HEK293 (cell line): ENCODE results near the gene ERAL1.
"Not testable (repeated sequence)": the region's sequence is repeated elsewhere in the genome, so short reads cannot be mapped to it uniquely, and the experiment has no call there.

ENCODE experiments used
- CTCF ChIA-PET: fragments of 350-600 bp; formaldehyde crosslinking; extraction: SDS; loops from one replicate; lab custom pipeline; 2021; ENCODE audit warnings: antibody characterized with exemption; lab: Yijun Ruan, JAX
- POLR2A ChIA-PET: fragments of 300-600 bp; formaldehyde crosslinking; extraction: SDS; loops from one replicate; lab custom pipeline; 2020; ENCODE audit warnings: antibody characterized with exemption, inconsistent platforms; lab: Yijun Ruan, JAX
- H3K27ac ChIP-seq: fragments of 200-500 bp; sonication (Bioruptor generic); 2 replicates; pipeline ENCODE4 v1.5.1; 2014; ENCODE audit warnings: low read depth, low read length, control low read depth, inconsistent platforms; ENCODE audit errors: extremely low read depth
- H3K36me3 ChIP-seq, 2 experiments: fragments of 200-500 bp in 1 of 2; sonication (Bioruptor generic) in 1 of 2; 1 replicate in 1 of 2; 2 replicates in 1 of 2; pipeline ENCODE4 v1.5.1; 2014 to 2017; ENCODE audit warnings: inconsistent platforms in 2 of 2, low read length in 2 of 2; ENCODE audit not compliant: control insufficient read depth in 2 of 2, insufficient read depth in 1 of 2
- H3K4me1 ChIP-seq: fragments of 200-500 bp; sonication (Bioruptor generic); 2 replicates; pipeline ENCODE4 v1.5.1; 2014; ENCODE audit warnings: mild to moderate bottlenecking, low read length, inconsistent platforms; ENCODE audit not compliant: control insufficient read depth, insufficient read depth
- H3K4me3 ChIP-seq: 2 replicates; pipeline ENCODE4 v1.5.1; 2011; ENCODE audit warnings: low read depth, mild to moderate bottlenecking, control low read depth, low read length, moderate library complexity
- H3K9me3 ChIP-seq: fragments of 200-500 bp; sonication (Bioruptor generic); 2 replicates; pipeline ENCODE4 v1.5.1; 2014; ENCODE audit warnings: low read depth, low read length, inconsistent platforms; ENCODE audit not compliant: control insufficient read depth, insufficient read depth
- HOXD13 ChIP-seq: sonication (generic); formaldehyde crosslinking; IDR thresholded peaks from 2 replicates; pipeline ENCODE4 v1.8.0; 2022; ENCODE audit warnings: missing genetic modification reagents, borderline replicate concordance
- MYNN ChIP-seq: fragments of 450-650 bp; formaldehyde crosslinking; IDR thresholded peaks from 2 replicates; pipeline ENCODE4 v1.5.1; 2016; ENCODE audit warnings: missing biosample characterization, missing genetic modification characterization, borderline replicate concordance
- SETDB1 ChIP-seq: IDR thresholded peaks from one replicate; pipeline ENCODE4 v1.6.1; 2017; ENCODE audit warnings: mild to moderate bottlenecking, low read length, moderate library complexity, mixed read lengths; ENCODE audit not compliant: insufficient read length
- ZNF174 ChIP-seq: fragments of 450-650 bp; formaldehyde crosslinking; IDR thresholded peaks from 2 replicates; pipeline ENCODE4 v1.5.0; 2017; ENCODE audit warnings: missing biosample characterization, mild to moderate bottlenecking, missing genetic modification characterization
- ZNF19 ChIP-seq: fragments of 450-650 bp; formaldehyde crosslinking; IDR thresholded peaks from 2 replicates; pipeline ENCODE4; 2016; ENCODE audit warnings: missing biosample characterization, missing genetic modification characterization, low read depth
- ZNF654 ChIP-seq: fragments of 450-650 bp; formaldehyde crosslinking; IDR thresholded peaks from 2 replicates; pipeline ENCODE4 v1.5.1; 2016; ENCODE audit warnings: low read depth, missing biosample characterization, missing genetic modification characterization
- ZNF707 ChIP-seq: fragments of 450-650 bp; formaldehyde crosslinking; IDR thresholded peaks from 2 replicates; pipeline ENCODE4 v1.5.1; 2016; ENCODE audit warnings: missing biosample characterization, missing genetic modification characterization
- TF ChIP-seq, protein P1 (sequence below): fragments of 450-650 bp; formaldehyde crosslinking; IDR thresholded peaks from 2 replicates; pipeline ENCODE4 v1.5.1; 2016; ENCODE audit warnings: missing biosample characterization, missing genetic modification characterization
- TF ChIP-seq, protein P2 (sequence below): fragments of 450-650 bp; formaldehyde crosslinking; IDR thresholded peaks from 2 replicates; pipeline ENCODE4 v1.5.1; 2016; ENCODE audit warnings: missing biosample characterization, missing genetic modification characterization
- TF ChIP-seq, protein P3 (sequence below): fragments of 450-650 bp; formaldehyde crosslinking; IDR thresholded peaks from 2 replicates; pipeline ENCODE4 v1.5.1; 2016; ENCODE audit warnings: missing biosample characterization, missing genetic modification characterization
- TF ChIP-seq, protein P4 (sequence below): fragments of 450-650 bp; formaldehyde crosslinking; IDR thresholded peaks from 2 replicates; pipeline ENCODE4; 2016; ENCODE audit warnings: missing biosample characterization, missing genetic modification characterization
- TF ChIP-seq, protein P5 (sequence below): fragments of 450-650 bp; formaldehyde crosslinking; IDR thresholded peaks from 2 replicates; pipeline ENCODE4 v1.5.1; 2016; ENCODE audit warnings: missing biosample characterization, missing genetic modification characterization
- TF ChIP-seq, protein P6 (sequence below): fragments of 450-650 bp; formaldehyde crosslinking; IDR thresholded peaks from 2 replicates; pipeline ENCODE4 v1.5.1; 2016; ENCODE audit warnings: missing biosample characterization, missing genetic modification characterization

ERAL1 gene

DNA sequence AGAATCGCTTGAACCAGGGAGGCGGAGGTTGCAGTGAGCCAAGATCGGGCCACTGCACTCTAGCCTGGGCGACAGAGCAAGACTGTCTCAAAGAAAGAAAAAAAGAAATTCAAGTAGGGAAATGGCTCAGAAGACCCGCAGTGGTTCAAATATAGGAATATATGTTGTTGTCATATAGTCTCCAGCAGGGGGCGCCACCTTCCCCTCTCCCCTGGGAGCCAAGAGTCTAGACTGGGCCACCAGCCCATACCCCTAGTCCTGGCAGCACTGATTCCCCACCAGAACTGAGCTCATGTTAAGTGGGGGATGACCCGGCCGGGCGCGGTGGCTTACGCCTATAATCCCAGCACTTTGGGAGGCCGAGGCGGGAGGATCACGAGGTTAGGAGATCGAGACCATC, 6.1 kb upstream of the ERAL1 start:
- H3K27ac ChIP-seq, H3K4me1 ChIP-seq: not testable (repeated sequence)
- TF ChIP-seq, protein P1, sequence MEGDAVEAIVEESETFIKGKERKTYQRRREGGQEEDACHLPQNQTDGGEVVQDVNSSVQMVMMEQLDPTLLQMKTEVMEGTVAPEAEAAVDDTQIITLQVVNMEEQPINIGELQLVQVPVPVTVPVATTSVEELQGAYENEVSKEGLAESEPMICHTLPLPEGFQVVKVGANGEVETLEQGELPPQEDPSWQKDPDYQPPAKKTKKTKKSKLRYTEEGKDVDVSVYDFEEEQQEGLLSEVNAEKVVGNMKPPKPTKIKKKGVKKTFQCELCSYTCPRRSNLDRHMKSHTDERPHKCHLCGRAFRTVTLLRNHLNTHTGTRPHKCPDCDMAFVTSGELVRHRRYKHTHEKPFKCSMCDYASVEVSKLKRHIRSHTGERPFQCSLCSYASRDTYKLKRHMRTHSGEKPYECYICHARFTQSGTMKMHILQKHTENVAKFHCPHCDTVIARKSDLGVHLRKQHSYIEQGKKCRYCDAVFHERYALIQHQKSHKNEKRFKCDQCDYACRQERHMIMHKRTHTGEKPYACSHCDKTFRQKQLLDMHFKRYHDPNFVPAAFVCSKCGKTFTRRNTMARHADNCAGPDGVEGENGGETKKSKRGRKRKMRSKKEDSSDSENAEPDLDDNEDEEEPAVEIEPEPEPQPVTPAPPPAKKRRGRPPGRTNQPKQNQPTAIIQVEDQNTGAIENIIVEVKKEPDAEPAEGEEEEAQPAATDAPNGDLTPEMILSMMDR (tag by site-specific recombination), result peak; percentile 51; the same call in 1 of the 2 replicates
- TF ChIP-seq, protein P2, sequence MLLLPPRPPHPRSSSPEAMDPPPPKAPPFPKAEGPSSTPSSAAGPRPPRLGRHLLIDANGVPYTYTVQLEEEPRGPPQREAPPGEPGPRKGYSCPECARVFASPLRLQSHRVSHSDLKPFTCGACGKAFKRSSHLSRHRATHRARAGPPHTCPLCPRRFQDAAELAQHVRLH (tag by site-specific recombination), result 0 out of 2 replicates have a peak, but pooled peaks have one; percentile 42
- TF ChIP-seq, all 188 proteins: peak for 2; not testable (repeated sequence) for 186
- POLR2A ChIA-PET, result interaction anchor here (0.7 to 1.9 kb wide), 2 partner anchors 13 to 807 kb away, joined by 5 read pairs; no protein-coding TSS in a partner anchor
- CTCF ChIA-PET, result interaction anchor here (0.6 to 2.9 kb wide), 32 partner anchors 9 to 168 kb away, joined by 3 to 30 read pairs (median 4); partner anchors contain the start of genes FLOT2 and TLCD1
- H3K36me3 ChIP-seq, H3K9me3 ChIP-seq, H3K4me3 ChIP-seq: not testable (repeated sequence)

DNA sequence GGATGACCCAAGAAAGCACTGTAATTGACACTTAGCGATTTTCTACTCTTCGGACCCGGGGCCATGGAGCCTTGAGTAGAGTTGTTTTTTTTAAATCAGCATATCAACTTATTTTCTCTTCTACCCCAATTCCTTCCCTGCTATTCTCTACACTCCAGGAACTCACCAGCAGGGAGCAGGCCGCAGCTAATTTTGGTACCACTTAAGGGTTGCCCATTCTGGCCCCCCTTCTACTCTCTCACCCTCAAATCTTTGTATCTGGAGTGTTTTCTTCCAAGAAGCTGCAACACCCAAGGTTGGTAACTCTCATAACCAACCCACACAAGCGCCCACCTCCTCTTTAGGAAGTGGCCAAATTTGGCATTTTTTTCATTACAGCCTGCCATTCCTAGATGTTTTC, 5.5 kb upstream of the ERAL1 start:
- no peak overlapping the region for H3K27ac ChIP-seq
- no peaks in the 10 kb centered on the region for H3K4me1 ChIP-seq
- no peaks in the 10 kb centered on the region for H3K36me3 ChIP-seq
- CTCF ChIA-PET, result interaction anchor here (0.6 to 2.9 kb wide), 36 partner anchors 10 to 168 kb away, joined by 3 to 30 read pairs (median 4); partner anchors contain the start of genes FLOT2 and TLCD1
- POLR2A ChIA-PET, result interaction anchor here (0.7 to 1.9 kb wide), 2 partner anchors 12 to 808 kb away, joined by 5 read pairs; no protein-coding TSS in a partner anchor
- H3K9me3 ChIP-seq, result no peaks in the 10 kb centered on the region
- TF ChIP-seq ZNF654 (tag by site-specific recombination) (0 out of 2 replicates have a peak, but pooled peaks have one; percentile 13), MYNN (tag by site-specific recombination) (no peak), ZNF707 (no peak)
- TF ChIP-seq, all 188 proteins: peak for 1
- no peak overlapping the region for H3K4me3 ChIP-seq

DNA sequence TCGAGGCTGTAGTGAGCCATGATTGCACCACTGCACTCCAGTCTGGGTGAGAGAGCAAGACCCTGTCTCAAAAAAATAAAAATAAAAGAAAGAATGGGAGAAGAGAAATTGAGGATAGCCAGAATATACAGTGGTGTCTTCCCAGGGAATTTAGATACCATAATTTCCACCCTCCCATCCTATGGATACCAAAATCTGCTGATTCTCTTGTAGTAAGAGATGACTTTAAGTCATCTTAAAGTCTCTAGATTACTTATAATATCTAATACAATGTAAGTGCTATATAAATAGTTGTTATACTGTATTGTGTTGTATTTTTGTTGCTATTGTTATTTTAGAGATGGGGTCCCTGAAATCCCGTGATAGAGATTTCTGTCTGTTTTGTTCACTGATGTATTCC, 1.5 kb upstream of the ERAL1 start:
- ChIA-PET POLR2A (interaction anchor here (0.6 to 1.3 kb wide), 5 partner anchors 11 to 134 kb away, joined by 3 to 11 read pairs (median 6); partner anchors contain the start of genes FAM222B and RPL23A), CTCF (interaction anchor here (0.6 to 1.0 kb wide), 4 partner anchors 16 to 126 kb away, joined by 3 to 6 read pairs (median 3); no protein-coding TSS in a partner anchor)
- Histone ChIP-seq H3K36me3 (peaks cover 7 to 22% of the 10 kb centered on the region in 2 experiments), H3K27ac (no peak overlapping the region), H3K4me1 (peaks cover 4% of the 10 kb centered on the region; the same call in 1 of the 2 replicates), H3K9me3 (no peaks in the 10 kb centered on the region), H3K4me3 (no peak overlapping the region)
- TF ChIP-seq, protein P3, sequence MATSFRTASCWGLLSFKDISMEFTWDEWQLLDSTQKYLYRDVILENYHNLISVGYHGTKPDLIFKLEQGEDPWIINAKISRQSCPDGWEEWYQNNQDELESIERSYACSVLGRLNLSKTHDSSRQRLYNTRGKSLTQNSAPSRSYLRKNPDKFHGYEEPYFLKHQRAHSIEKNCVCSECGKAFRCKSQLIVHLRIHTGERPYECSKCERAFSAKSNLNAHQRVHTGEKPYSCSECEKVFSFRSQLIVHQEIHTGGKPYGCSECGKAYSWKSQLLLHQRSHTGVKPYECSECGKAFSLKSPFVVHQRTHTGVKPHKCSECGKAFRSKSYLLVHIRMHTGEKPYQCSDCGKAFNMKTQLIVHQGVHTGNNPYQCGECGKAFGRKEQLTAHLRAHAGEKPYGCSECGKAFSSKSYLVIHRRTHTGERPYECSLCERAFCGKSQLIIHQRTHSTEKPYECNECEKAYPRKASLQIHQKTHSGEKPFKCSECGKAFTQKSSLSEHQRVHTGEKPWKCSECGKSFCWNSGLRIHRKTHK (tag by site-specific recombination), result peak; percentile 85
- TF ChIP-seq SETDB1 (peak; percentile 22), ZNF174 (tag by site-specific recombination) (no peak)
- TF ChIP-seq, protein P4, sequence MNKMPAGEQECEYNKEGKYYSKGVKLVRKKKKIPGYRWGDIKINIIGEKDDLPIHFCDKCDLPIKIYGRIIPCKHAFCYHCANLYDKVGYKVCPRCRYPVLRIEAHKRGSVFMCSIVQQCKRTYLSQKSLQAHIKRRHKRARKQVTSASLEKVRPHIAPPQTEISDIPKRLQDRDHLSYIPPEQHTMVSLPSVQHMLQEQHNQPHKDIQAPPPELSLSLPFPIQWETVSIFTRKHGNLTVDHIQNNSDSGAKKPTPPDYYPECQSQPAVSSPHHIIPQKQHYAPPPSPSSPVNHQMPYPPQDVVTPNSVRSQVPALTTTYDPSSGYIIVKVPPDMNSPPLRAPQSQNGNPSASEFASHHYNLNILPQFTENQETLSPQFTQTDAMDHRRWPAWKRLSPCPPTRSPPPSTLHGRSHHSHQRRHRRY (tag by site-specific recombination), result no peak

DNA sequence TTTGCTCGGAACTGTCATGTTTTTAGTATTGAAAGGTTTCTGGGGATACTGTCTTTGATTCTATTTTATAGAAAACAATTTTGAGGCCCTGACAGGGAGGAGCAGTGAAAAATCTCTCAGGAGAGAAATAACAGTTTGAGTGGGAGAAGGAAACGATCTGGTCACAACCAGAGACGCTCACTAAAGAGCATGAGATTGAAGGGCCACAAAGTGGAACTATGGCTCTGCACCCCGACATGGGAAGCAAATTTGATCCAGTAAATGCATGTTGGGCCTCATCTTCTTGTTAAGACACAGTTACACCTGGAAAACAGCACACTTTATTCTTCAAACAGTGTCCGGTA, 492 bp downstream of the ERAL1 start:
- ChIA-PET CTCF (interaction anchor here (0.7 to 3.1 kb wide), 3 partner anchors 17 to 92 kb away, joined by 3 to 23 read pairs (median 3); no protein-coding TSS in a partner anchor), POLR2A (interaction anchor here (0.9 to 1.6 kb wide), 4 partner anchors 13 to 96 kb away, joined by 3 to 7 read pairs (median 5); partner anchors contain the start of genes FAM222B and PHF12)
- Histone ChIP-seq H3K9me3 (no peaks in the 10 kb centered on the region), H3K36me3 (peaks cover 21 to 36% of the 10 kb centered on the region in 2 experiments), H3K4me3 (peak overlapping the region; percentile 75), H3K4me1 (peaks cover 4% of the 10 kb centered on the region; the same call in 1 of the 2 replicates), H3K27ac (peak overlapping the region; percentile 50)
- TF ChIP-seq, protein P5, sequence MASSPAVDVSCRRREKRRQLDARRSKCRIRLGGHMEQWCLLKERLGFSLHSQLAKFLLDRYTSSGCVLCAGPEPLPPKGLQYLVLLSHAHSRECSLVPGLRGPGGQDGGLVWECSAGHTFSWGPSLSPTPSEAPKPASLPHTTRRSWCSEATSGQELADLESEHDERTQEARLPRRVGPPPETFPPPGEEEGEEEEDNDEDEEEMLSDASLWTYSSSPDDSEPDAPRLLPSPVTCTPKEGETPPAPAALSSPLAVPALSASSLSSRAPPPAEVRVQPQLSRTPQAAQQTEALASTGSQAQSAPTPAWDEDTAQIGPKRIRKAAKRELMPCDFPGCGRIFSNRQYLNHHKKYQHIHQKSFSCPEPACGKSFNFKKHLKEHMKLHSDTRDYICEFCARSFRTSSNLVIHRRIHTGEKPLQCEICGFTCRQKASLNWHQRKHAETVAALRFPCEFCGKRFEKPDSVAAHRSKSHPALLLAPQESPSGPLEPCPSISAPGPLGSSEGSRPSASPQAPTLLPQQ, result no peak
- TF ChIP-seq ZNF19, result no peak
- TF ChIP-seq, protein P6, sequence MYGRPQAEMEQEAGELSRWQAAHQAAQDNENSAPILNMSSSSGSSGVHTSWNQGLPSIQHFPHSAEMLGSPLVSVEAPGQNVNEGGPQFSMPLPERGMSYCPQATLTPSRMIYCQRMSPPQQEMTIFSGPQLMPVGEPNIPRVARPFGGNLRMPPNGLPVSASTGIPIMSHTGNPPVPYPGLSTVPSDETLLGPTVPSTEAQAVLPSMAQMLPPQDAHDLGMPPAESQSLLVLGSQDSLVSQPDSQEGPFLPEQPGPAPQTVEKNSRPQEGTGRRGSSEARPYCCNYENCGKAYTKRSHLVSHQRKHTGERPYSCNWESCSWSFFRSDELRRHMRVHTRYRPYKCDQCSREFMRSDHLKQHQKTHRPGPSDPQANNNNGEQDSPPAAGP (tag by site-specific recombination), result no peak
- TF ChIP-seq, protein P4 (tag by site-specific recombination), result no peak
- no peak for TF ChIP-seq HOXD13
